Muscle of arm (tissue), 14 donors: ENCODE data around the gene CETN3. TPM values are rescaled to one million over a fixed set of nuclear protein-coding genes. Genes with fewer than 3 reads are reported as not detected.

Source experiments
- DNase-seq: peaks from one replicate; pipeline ENCODE4 v3.0.0-alpha.2; 2013
- long read RNA-seq, 11 donors: transcript quantifications; one replicate each; lab custom pipeline, GENCODE V29; 2026
- polyA plus RNA-seq, 12 donors: library from polyadenylated mRNA; unstranded; fragments of 120-200 nt; gene quantifications; one replicate each; pipeline ENCODE4 v1.2.1, GENCODE V29; 2013; ENCODE audit not compliant: insufficient read length in 12 of 12

The CETN3 gene
- polyA plus RNA-seq: 10 to 100 TPM in 11 of 12 donors, not detected in 1; 23.6 to 59.7 (median 38.8) TPM
- long read RNA-seq, donor 1, transcript CETN3-201 (5 exons, 2,432 nt): major isoform, 23 of 37 reads
- long read RNA-seq, donor 1, transcript CETN3-204 (4 exons, 867 nt): minor isoform, 5 of 37 reads
- long read RNA-seq, donor 1, partial matches to known transcripts: 6 of 37 reads
- long read RNA-seq, donor 1, other reads (novel, unspliced or antisense): 0 of 37 reads
- long read RNA-seq, donor 2, transcript CETN3-201 (5 exons, 2,432 nt): major isoform, 23 of 30 reads
- long read RNA-seq, donor 2, partial matches to known transcripts: 0 of 30 reads
- long read RNA-seq, donor 2, other reads (novel, unspliced or antisense): 0 of 30 reads
- long read RNA-seq, donor 3, transcript CETN3-201 (5 exons, 2,432 nt): major isoform, 10 of 11 reads
- long read RNA-seq, donor 3, partial matches to known transcripts: 0 of 11 reads
- long read RNA-seq, donor 3, other reads (novel, unspliced or antisense): 0 of 11 reads
- long read RNA-seq, donor 4, transcript CETN3-201 (5 exons, 2,432 nt): major isoform, 7 of 8 reads
- long read RNA-seq, donor 4, partial matches to known transcripts: 0 of 8 reads
- long read RNA-seq, donor 4, other reads (novel, unspliced or antisense): 0 of 8 reads
- long read RNA-seq, donor 5, transcript CETN3-201 (5 exons, 2,432 nt): major isoform, 11 of 16 reads
- long read RNA-seq, donor 5, partial matches to known transcripts: 0 of 16 reads
- long read RNA-seq, donor 5, other reads (novel, unspliced or antisense): 0 of 16 reads
- long read RNA-seq, donor 6, transcript CETN3-201 (5 exons, 2,432 nt): major isoform, 15 of 17 reads
- long read RNA-seq, donor 6, partial matches to known transcripts: 0 of 17 reads
- long read RNA-seq, donor 6, other reads (novel, unspliced or antisense): 0 of 17 reads
- long read RNA-seq, donor 7, transcript CETN3-201 (5 exons, 2,432 nt): major isoform, 13 of 17 reads
- long read RNA-seq, donor 7, partial matches to known transcripts: 0 of 17 reads
- long read RNA-seq, donor 7, other reads (novel, unspliced or antisense): 0 of 17 reads
- long read RNA-seq, donor 8, transcript CETN3-201 (5 exons, 2,432 nt): major isoform, 16 of 17 reads
- long read RNA-seq, donor 8, partial matches to known transcripts: 0 of 17 reads
- long read RNA-seq, donor 8, other reads (novel, unspliced or antisense): 0 of 17 reads
- long read RNA-seq, donor 9, transcript CETN3-201 (5 exons, 2,432 nt): major isoform, 15 of 17 reads
- long read RNA-seq, donor 9, partial matches to known transcripts: 0 of 17 reads
- long read RNA-seq, donor 9, other reads (novel, unspliced or antisense): 0 of 17 reads
- long read RNA-seq, donor 10, transcript CETN3-201 (5 exons, 2,432 nt): major isoform, 11 of 17 reads
- long read RNA-seq, donor 10, partial matches to known transcripts: 0 of 17 reads
- long read RNA-seq, donor 10, other reads (novel, unspliced or antisense): 0 of 17 reads
- long read RNA-seq, donor 11, transcript CETN3-201 (5 exons, 2,432 nt): major isoform, 17 of 20 reads
- long read RNA-seq, donor 11, partial matches to known transcripts: 0 of 20 reads
- long read RNA-seq, donor 11, other reads (novel, unspliced or antisense): 0 of 20 reads

DNA sequence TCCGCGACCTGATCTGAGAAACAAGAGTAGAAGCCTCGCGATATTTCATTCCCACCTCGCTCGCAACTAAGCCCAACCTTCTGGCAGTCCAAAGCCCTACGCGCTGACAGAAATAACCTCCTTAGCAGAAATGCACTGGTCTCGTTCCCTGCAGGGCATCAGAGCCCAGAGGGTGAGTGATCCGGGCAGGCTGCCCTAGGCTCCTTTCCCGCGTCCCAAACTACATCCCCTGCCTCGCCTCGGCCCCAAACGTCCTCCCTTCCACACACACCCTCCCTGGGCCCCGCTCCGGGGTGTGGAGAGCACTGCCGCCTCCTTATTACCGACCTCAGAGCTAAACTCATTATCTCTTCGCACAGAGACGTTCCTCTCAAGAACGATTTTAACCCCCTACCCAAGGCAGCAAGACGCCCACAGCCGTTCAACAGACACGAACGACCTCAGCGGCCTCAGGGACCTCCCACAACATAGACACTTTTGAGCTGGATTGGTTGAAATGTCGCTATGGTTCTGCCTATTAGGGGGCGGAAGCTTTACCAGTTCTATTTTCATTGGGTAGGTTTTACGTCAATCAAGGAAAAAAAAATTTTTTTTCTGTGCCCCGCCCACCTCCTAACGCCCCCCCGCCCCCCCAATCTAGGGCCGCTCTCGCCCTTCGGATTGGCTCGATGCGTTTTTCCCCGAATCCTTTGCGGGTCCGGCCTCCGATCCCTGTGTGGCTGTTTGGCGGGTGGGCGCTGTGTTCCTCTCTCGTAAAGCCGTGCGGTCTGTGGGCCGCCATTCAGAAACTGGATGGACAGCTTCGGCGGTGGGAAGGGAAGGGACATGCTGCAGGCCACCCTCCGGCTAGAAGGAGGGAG lies at the start of gene CETN3:
Gene CETN3, minus strand, starts transcription at position 439 of the 860 bp plus-strand sequence. Its CDS starts 95 bp downstream, at position 344.
- DNase-seq: peak; percentile 96

DNA sequence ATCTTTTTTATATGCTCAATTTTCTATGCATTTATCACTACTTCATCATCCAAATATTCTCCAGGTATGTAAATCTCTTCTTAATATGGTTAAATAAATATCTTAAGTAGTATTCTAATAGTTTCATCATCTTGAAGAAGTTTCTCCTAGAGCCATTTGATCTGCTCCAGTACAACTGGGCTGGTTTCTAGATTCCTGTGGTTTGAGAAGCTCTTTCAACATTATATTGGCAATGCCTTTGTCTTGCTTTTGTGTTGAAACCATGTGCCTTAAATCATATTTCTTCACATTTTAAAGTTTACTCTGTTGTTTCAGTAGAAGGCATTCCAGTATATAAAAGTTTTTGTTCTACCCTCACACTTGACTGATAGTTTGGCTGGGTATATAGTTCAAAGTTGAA lies 37.4 kb upstream of the CETN3 start:
- no peak for DNase-seq

DNA sequence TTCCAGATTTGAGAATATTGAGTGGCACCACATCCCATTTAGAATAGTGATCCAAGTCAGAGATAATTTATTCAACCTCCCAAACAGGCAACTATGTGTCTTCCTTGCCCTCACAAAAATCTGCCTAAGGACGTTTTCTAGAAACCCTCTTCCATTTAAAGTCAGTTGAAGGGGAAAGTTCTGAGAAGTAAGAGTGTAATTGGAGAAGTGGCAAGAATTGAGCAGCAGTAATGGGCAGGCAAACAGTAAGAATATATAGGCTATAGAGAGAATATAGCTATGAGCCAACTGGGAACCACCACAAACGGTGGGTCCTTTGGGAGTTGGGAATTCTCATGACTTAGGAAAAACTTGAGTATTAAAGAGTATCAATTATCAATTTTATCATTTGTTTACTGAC lies 31.1 kb upstream of the CETN3 start:
- no peak for DNase-seq

DNA sequence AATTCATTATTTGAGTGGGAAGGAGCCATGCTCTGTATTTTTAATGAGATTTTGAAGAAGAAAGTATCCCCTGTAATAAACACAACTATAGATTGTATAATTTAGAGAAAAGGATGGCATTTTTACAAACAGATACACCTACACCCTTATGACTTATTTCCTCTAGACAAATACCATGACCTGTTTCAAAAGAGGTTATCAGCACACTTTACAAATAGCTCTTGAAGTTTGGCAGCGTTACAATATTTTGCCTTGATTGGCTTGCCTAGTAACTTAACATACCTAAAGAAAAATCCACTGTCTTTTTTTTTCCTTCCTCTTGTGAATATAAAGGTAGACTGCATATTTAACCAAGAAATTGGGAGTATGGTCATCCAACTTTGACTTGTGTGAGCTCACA lies 28.5 kb upstream of the CETN3 start:
- DNase-seq: no peak

DNA sequence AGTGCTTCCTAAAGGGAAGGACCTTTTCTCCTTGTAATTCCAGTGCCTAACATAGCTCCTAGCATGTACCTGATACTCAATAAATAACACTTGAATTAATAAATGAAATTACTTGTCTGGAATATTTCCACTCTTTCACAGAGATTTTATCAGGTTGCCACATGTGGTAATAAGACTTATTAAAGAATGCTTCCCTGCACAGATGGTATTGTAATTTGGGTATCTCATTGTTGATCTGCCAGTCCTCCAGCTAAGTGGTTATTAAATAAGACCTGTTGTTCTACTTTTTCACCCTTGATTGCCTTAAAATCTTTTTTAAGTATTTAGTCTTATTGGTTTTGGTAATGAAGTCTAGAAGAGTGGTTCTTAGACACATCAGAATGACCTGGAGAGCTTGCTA lies 28.1 kb upstream of the CETN3 start:
- DNase-seq: no peak

DNA sequence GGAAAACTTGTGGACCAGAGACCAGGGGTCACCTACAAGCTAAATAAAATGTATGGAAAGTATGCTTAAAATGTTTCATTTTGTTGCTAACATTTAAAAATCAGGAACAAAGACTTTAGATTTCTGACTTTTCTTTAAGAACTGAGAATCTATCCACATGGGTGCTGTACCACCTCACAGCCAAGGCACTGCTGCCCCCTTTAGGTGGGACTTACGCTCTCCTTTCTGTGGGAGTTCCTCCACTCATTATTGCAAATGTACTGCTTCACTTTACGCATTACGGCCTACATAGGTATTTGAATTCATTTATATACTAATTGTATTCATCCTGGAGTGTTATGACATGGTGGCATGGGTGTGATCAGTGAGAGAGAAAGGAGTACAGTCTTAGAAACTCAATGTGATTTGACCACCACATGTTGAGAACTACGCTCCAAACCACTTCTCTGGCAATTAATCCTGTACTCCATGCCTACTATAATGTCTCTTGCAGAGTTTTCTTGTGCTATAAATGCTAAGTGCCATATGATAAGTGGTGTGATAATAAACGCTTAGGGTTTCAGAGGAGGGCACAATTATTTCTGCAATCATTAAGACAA lies 24.7 kb upstream of the CETN3 start:
- peak; percentile 28 for DNase-seq

DNA sequence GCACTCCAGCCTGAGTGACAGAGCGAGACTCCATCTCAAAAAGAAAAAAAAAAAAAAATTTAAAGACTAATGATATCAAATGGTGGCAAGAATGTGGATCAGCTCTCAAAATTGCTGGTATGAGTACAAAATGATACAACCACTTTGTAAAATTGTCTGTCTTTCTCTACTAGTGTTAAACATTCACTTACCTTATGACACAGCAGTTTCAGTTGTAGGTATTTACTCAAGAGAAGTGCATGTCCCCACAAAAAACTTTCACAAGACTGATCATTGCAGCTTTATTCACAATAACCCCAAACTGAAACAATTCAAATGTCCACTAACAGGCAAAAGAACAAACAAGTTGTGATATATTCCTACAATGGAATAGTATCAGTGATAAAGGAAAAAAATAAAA lies 14.7 kb upstream of the CETN3 start:
- DNase-seq: no peak

DNA sequence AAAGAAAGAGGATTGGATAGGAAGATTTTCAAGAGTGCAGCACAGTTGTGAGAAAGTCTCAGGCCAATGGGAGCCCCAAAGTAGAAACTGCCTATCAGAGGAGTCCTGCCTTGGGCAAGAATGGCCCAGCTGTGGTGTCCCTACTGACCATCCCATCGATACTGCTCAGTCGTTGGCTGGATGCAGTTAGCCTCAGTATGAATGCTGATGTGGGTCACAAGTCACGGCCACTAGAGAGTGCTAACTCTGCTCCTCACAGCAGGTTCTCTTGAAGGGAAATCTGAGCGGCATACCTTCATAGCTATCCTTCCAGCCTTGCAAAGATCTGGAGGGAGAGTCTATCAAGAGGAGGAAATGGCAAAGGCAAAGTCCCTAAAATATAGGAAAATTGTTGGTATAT lies 11.6 kb upstream of the CETN3 start:
- DNase-seq: no peak

DNA sequence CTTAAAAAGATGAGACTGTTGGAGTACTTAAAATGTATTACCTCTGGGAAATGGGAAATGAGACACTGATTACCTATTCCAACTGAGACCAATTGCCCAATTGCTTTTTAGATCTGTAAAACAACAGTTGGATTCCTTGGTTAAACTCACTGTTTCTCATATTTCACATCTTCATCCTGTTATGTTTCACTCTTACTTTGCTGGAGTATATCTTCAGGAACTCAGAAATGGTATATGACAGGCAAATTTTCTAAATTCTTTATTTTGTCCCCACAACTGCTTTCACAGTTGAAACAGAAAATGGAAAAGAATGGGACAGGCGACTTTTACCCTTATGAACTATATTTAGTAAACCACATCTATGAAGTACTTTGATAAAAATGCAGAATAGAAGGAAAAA lies 8.7 kb upstream of the CETN3 start:
- no peak for DNase-seq

DNA sequence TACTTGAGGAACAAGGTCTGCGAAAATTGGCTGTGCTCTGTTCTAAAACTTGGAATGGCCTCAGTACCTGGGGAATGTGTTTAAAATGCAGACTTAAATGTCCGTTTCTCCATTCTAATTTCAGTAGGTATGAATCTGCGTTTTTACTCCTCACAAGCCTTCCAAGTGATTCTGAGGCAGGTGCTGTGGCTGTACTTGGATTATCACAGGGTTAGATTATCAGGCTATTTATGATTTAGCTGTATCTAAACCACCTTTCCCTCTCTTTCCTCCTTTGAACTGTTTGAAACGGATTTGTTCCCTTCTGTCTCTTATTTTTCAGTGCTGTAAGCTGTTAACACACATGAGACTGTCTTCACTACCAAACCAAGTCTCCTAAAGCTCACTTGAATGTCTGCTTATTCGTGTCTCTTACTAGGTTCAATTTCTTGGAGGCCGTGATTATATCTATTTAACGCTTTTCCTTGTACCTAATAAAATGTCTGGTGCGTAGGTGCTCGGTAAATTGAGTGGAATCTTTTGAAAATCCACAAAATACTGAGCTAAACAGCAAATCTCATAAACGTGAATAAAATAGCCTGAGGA lies 714 bp upstream of the CETN3 start:
- DNase-seq: no peak

DNA sequence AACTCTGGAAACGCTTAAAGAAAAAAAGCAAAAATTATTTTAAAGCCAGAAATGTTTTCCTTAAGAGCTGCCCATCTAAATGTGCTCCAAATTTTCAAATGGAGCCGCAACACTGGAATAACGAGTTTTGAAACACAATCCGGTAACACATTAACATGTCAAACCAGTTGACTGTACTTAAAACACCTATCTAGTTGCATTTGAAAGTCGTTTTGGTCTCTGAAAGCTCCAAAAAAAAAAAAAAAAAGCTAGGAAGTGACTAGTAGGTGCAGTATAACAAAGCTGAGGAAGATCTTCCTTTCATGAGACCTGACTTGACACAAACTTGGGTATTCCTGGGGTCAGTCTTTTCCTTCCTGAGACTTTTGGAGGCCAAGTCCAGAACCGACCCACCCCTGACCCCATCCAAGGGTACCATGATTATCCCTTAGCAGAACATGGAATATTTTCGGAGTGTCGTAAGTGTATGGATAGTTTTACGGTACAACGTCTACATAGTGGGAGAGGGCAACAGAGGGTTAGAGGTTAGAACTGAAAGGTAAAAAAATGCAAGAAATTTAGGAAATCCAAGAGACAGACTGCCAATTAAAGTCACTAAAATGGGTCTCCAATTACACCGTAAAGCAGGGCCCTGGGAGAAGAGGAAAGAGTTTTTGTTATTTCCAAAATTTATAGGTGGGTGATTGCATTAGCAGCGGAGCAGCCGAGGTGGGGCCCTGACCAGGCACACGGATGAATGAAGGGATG lies 812 bp downstream of the CETN3 start:
- peak; percentile 7 for DNase-seq

DNA sequence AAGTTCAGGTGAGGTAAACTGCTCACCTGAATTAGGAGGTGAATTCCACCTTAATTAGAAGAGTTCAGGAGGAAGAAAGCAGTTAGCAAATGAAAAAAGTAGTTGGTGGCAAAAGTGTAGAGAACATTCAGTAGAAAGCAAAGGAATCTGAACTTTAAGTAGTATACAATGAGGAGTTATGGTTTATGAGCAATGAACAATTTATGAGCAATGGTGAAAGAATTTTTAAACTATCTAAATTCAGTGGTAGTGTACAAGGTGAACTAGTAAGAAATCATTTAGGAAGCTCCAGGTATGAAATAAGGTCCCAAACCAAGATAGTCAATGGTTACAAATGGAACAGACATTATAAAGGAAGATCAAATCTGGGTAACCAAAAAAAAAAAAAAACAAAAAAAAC lies 3.1 kb downstream of the CETN3 start:
- DNase-seq: no peak

DNA sequence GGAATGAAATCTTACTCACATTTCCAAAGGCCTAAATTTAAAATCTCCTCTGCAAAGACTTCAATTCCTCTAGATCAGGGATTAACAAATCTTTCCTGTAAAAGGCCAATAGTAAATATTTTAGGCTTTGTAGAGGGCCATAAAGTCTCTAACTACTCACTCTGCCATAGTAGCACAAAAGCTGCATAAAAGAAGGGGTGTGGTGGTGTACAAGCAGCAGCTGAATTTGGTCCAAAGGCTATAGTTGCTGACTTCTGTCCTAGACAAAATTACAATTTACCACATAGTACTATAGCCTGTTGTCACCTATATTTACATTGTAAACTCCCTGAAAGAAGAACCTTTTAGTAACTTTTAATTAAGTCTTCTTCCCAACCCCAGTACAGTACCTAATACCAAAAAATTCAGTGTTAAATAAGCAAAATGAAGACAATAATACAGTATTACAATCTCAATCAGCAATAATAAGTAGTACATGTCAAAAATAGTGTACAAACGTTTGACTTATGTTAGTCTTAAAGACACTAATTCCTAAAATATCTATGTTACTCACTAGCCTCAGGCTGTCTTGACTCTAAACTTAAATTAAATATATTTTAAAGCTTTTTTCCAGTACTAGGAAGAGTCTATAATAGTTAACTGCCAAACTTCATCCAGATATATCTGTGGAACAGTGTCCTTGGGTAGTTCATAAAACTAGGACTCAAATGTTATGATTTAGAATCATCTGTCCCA lies 6.9 kb downstream of the CETN3 start:
- no peak for DNase-seq

DNA sequence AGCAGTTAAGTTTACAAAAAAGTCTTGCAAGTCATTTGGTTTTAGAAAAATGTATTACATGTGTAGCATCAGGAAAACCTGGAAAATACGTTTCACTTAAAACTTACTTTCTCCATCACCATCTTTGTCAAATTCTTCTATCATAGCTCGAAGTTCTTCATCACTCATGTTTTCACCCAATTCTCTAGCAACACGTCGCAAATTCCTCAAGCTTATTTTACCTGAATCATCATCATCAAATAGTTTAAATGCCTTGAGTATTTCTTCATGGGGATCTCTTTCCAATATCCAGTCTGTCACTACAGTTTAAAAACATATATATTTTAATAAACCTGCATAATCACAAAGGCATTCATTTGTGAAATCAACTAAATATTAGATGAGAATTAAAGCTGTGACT lies 10.3 kb downstream of the CETN3 start:
- DNase-seq: no peak

DNA sequence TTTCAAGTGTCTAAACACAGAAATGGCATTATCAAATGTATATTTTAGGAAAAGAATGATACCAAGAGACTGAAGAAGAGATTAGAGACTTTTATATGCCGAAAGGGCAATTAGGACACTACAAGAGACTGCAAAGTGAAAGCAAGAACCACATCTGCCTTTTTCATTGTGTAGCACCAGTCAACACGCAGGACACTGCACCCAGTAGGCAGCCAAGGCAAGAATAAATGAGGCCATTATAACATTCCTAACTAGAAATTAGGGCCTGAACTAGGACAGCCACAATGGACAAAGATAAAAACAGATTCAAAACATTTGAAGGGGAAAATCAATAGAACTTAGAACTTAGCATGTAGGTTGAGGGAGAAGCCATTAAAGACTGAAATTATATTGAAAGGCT lies 10.8 kb downstream of the CETN3 start:
- no peak for DNase-seq

DNA sequence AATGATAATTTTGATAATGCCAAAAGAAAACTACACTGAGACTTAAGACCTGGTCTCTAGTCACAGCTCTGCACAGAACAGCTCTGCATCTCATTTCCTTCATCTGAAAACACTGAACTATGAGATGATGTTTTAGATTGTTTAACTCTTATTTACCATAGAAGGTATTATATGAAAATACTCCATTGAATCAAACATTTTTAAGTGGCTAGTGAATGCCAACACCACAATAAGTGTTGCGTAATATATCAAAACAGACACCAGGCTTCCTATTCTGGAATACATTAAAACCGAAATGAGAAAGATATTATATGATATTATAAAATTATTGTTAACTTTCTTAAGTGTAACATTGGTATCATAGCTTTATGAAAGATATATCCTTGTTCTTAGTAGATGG lies 14.6 kb downstream of the CETN3 start:
- DNase-seq: no peak

DNA sequence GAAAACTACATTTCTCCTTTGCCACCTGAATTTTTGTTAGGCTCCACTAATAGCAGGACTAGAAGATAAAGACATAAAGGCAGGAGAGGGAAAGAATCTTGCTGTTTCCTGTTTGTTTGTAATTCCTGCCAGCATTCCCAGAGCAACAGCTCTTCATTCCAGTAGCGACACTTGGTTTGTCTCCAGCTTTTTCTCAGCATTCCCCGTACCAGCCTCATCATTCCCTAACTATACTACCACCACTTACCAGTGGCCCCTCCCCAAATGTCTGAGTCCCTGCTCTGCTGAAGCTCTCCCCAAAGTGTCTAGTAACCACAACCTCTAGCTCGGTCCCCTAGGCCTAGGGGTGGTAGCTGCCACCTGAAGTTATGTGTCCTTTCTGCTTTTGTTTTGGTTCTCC lies 18.6 kb downstream of the CETN3 start:
- DNase-seq: no peak

DNA sequence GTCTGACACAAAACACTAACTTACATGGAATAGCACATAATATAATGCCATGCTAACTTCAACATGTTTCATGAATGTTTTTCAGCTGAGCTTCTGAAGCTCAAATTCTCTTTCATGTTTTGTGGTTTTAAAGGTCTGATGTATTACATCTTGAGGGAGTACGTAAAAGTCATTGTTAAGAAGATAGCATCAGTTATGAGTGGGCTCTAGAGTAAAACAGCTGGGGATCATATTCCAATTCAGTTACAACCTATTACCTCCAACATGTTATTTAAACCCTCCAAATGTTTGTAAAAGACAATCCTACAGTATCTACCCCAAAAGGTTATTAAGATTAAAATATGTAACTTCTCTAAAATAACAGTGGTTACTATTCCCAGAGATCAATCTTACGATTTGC lies 19.2 kb downstream of the CETN3 start:
- no peak for DNase-seq
